ENCODE results near the gene CGNL1.
A peak's percentile ranks its signal among the peaks of the same experiment; 100 is the strongest.

- TF ChIP-seq CTCF (IDR thresholded peaks at IDR 0.05) (peak in 1 of 3 experiments; percentile 7), POLR2A (IDR thresholded peaks at IDR 0.05; ENCODE audit: low read depth) (no peak), POLR2AphosphoS5 (IDR thresholded peaks at IDR 0.05) (peak; percentile 29 to 60)
Measured at GRCh38 chr15:57337868-57338411, 38.4 kb upstream of the CGNL1 start.

Data from esophagus muscularis mucosa (tissue), 3 donors.